ENCODE results near the gene ADGRV1.
A peak's percentile ranks its signal among the peaks of the same experiment; 100 is the strongest.

ADGRV1 gene

DNA sequence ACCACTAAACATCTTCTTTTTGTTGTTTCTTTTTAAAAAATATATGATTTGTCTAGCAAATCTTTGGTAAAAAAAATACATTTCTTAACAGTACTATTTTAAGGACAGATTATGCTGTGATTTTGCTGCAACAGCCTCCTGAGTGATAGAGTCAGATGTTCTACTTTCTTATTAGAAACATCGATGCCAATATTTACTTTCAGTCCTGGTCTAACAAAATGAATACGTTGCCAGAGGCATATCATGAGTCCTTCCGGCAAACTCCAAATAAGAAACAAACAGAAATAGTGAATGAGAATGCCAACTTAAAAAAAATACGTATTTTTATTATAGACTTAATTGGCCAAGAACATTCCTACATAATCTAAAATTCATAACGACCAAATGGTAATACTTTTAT lies 371.5 kb downstream of the ADGRV1 start:
- FAIRE-seq, result no peak
- TF ChIP-seq CTCF (IDR thresholded peaks at IDR 0.05; ENCODE audit: insufficient read depth, missing control alignments), result no peak
- DNase-seq (ENCODE audit: insufficient read length, low spot score), result no peak

GRCh38 chr5:90930756-90931431 lies 372.3 kb downstream of the ADGRV1 start:
- FAIRE-seq (no peak), DNase-seq (ENCODE audit: insufficient read length, low spot score) (no peak)
- TF ChIP-seq CTCF (IDR thresholded peaks at IDR 0.05; ENCODE audit: insufficient read depth, missing control alignments), result no peak

DNA sequence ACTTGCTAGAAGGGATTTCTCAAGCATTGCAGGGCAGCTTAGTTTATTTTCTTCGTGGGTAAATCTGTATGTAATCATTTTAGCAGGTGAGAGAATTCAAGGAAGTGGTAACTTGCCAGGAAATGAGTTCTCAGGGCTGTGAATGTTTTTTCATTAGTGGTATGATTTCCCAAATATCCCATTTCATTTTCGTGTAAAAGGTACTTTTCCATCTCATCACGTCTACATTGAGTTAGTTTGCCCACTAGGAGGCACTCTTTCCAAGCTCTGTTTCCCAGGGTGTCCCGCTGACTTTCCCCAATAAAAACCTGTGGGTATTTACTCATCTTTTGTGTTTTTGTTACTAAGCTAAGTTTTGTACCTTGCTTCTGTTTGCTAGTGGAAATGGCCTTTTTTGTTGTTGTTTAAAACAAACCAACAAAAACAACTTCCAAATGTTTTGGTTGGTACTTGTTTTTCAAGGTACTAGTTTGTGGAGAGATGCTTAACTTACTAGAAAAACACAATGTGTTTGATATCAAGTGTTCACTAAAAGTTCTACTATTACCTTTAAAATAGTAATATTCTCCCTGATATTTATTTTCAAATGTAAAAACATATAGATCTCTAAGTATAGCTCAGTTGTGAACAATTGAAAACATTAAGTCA lies 373.6 kb downstream of the ADGRV1 start:
- no peak for DNase-seq (ENCODE audit: insufficient read length, low spot score)
- peak; percentile 78 for TF ChIP-seq CTCF (IDR thresholded peaks at IDR 0.05; ENCODE audit: insufficient read depth, missing control alignments)
- FAIRE-seq, result peak; percentile 84

GRCh38 chr5:90933298-90933697 lies 374.7 kb downstream of the ADGRV1 start:
- no peak for FAIRE-seq
- DNase-seq (ENCODE audit: insufficient read length, low spot score), result no peak
- no peak for TF ChIP-seq CTCF (IDR thresholded peaks at IDR 0.05; ENCODE audit: insufficient read depth, missing control alignments)

- no peak for FAIRE-seq
- no peak for DNase-seq (ENCODE audit: insufficient read length, low spot score)
- no peak for TF ChIP-seq CTCF (IDR thresholded peaks at IDR 0.05; ENCODE audit: insufficient read depth, missing control alignments)
These were observed 375.6 kb downstream of the ADGRV1 start for GRCh38 chr5:90934091-90934719.

- FAIRE-seq (no peak), DNase-seq (ENCODE audit: insufficient read length, low spot score) (no peak)
- TF ChIP-seq CTCF (IDR thresholded peaks at IDR 0.05; ENCODE audit: insufficient read depth, missing control alignments), result no peak
These were observed 376.1 kb downstream of the ADGRV1 start for GRCh38 chr5:90934738-90935137.

DNA sequence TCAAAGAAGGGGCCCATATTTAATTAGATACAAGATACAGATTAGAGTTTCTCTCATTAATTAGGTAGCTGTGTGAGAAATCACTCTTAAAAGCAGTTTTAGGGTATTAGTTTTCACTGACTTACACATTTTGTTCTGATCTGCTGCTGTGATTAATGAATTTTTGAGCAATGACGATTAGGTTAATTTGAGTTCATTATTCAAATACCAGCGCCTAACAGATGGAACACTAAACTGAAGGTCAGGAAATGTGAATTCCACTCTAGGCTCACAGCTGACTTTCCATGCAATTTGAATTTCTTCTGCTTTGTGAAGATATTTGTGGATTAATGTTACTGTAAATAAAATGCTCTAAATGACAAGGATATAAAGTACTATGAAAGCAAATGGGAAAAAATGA lies 380.6 kb downstream of the ADGRV1 start:
- no peak for DNase-seq (ENCODE audit: insufficient read length, low spot score)
- FAIRE-seq, result no peak
- no peak for TF ChIP-seq CTCF (IDR thresholded peaks at IDR 0.05; ENCODE audit: insufficient read depth, missing control alignments)
